Nephron (organoid): ENCODE data around the gene UNC5B.

Source experiments
- H3K27ac Mint-ChIP-seq, 3 experiments: 2 replicates each; pipeline ENCODE4 v1.8.0; 2020; ENCODE audit warnings: mixed read lengths in 3 of 3, mild to moderate bottlenecking in 2 of 3, moderate library complexity in 1 of 3
- H3K27me3 Mint-ChIP-seq: 2 replicates; pipeline ENCODE4 v1.8.0; 2021; ENCODE audit warnings: low read depth, mild to moderate bottlenecking, moderate library complexity, mixed read lengths
- H3K36me3 Mint-ChIP-seq: 2 replicates; pipeline ENCODE4 v1.8.0; 2020; ENCODE audit warnings: low read depth, mixed read lengths
- H3K4me1 Mint-ChIP-seq: 2 replicates; pipeline ENCODE4 v1.8.0; 2020; ENCODE audit warnings: mixed read lengths
- H3K4me3 Mint-ChIP-seq, 3 experiments: 2 replicates each; pipeline ENCODE4 v1.8.0; 2020; ENCODE audit warnings: mild to moderate bottlenecking in 3 of 3, mixed read lengths in 3 of 3, moderate library complexity in 2 of 3
- H3K9me3 Mint-ChIP-seq: 2 replicates; pipeline ENCODE4 v1.8.0; 2020; ENCODE audit warnings: mixed read lengths
- TF ChIP-seq, protein P1 (sequence below), 3 experiments: fragments of 200-600 bp; sonication (generic); IDR thresholded peaks; one replicate each; pipeline ENCODE4 v1.5.0; 2021; ENCODE audit warnings: antibody characterized with exemption in 3 of 3; ENCODE audit not compliant: unreplicated experiment in 3 of 3

Gene UNC5B

DNA sequence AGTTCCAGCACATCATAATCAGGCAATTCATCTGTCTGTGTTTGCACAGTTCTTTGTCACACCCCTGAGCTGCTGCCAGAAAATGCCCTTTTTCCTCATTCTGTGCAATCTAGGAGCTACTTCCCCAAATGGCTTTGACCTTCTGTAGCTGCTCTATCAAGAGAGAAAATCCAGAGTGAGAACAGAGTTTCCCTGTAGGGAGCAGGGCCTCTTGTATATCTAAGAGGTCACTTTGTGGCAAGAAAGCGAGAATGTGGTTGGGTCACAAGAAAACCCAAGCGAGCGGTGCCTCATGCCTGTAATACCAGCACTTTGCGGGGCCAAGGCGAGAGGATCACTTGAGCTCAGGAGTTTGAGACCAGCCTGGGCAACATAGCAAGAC lies 131.0 kb downstream of the UNC5B start:
- H3K36me3 Mint-ChIP-seq: no peaks in the 10 kb centered on the region
- peak overlapping the region in 2 of 3 experiments; percentile 54 to 61 for H3K27ac Mint-ChIP-seq
- no peaks in the 10 kb centered on the region for H3K9me3 Mint-ChIP-seq
- TF ChIP-seq, protein P1, sequence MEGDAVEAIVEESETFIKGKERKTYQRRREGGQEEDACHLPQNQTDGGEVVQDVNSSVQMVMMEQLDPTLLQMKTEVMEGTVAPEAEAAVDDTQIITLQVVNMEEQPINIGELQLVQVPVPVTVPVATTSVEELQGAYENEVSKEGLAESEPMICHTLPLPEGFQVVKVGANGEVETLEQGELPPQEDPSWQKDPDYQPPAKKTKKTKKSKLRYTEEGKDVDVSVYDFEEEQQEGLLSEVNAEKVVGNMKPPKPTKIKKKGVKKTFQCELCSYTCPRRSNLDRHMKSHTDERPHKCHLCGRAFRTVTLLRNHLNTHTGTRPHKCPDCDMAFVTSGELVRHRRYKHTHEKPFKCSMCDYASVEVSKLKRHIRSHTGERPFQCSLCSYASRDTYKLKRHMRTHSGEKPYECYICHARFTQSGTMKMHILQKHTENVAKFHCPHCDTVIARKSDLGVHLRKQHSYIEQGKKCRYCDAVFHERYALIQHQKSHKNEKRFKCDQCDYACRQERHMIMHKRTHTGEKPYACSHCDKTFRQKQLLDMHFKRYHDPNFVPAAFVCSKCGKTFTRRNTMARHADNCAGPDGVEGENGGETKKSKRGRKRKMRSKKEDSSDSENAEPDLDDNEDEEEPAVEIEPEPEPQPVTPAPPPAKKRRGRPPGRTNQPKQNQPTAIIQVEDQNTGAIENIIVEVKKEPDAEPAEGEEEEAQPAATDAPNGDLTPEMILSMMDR (IDR thresholded peaks at IDR 0.05; ENCODE audit: unreplicated experiment in 3 of 3): no peak
- H3K4me1 Mint-ChIP-seq: peaks cover 51% of the 10 kb centered on the region
- H3K27me3 Mint-ChIP-seq: no peaks in the 10 kb centered on the region
- H3K4me3 Mint-ChIP-seq: no peak overlapping the region

GRCh38 chr10:71344154-71344925 lies 132.0 kb downstream of the UNC5B start:
- TF ChIP-seq, protein P1 (IDR thresholded peaks at IDR 0.05; ENCODE audit: unreplicated experiment in 3 of 3): no peak
- H3K4me1 Mint-ChIP-seq: peaks cover 51% of the 10 kb centered on the region
- H3K27ac Mint-ChIP-seq: peak overlapping the region; percentile 72 to 93 (median 91)
- H3K4me3 Mint-ChIP-seq: peak overlapping the region in 1 of 3 experiments; percentile 0
- H3K9me3 Mint-ChIP-seq: no peaks in the 10 kb centered on the region
- no peaks in the 10 kb centered on the region for H3K36me3 Mint-ChIP-seq
- H3K27me3 Mint-ChIP-seq: no peaks in the 10 kb centered on the region

- H3K4me3 Mint-ChIP-seq: peak overlapping the region in 1 of 3 experiments; percentile 0
- H3K27ac Mint-ChIP-seq: peak overlapping the region; percentile 72 to 93 (median 91)
- no peaks in the 10 kb centered on the region for H3K36me3 Mint-ChIP-seq
- no peaks in the 10 kb centered on the region for H3K9me3 Mint-ChIP-seq
- H3K27me3 Mint-ChIP-seq: no peaks in the 10 kb centered on the region
- TF ChIP-seq, protein P1 (IDR thresholded peaks at IDR 0.05; ENCODE audit: unreplicated experiment in 3 of 3): no peak
- H3K4me1 Mint-ChIP-seq: peaks cover 51% of the 10 kb centered on the region
Measured at GRCh38 chr10:71344993-71345480, 132.7 kb downstream of the UNC5B start.

DNA sequence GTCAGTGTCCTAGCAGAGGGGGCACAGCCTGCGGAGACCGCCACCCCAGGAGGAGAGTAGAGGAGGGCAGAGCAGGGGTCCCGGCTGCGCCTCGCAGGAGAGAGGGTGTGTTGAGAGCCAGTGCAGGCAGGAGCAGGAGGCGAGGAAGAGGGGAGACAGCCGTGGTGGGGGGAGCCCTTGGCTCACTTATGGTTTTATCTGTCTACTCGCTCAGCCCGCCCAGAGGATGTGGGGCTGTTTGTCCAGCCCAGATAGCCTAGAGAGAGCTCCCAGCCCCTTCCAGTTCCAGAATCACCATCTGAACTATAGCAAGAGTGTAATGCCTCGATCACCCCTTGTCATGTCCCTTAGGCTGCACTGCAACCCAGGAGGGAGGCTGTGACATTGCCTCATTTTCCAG lies 133.3 kb downstream of the UNC5B start:
- H3K36me3 Mint-ChIP-seq: no peaks in the 10 kb centered on the region
- TF ChIP-seq, protein P1 (IDR thresholded peaks at IDR 0.05; ENCODE audit: unreplicated experiment in 3 of 3): no peak
- H3K27me3 Mint-ChIP-seq: peaks cover 4% of the 10 kb centered on the region
- H3K9me3 Mint-ChIP-seq: no peaks in the 10 kb centered on the region
- H3K4me3 Mint-ChIP-seq: no peak overlapping the region
- H3K4me1 Mint-ChIP-seq: peaks cover 51% of the 10 kb centered on the region
- H3K27ac Mint-ChIP-seq: peak overlapping the region; percentile 72 to 93 (median 91)

DNA sequence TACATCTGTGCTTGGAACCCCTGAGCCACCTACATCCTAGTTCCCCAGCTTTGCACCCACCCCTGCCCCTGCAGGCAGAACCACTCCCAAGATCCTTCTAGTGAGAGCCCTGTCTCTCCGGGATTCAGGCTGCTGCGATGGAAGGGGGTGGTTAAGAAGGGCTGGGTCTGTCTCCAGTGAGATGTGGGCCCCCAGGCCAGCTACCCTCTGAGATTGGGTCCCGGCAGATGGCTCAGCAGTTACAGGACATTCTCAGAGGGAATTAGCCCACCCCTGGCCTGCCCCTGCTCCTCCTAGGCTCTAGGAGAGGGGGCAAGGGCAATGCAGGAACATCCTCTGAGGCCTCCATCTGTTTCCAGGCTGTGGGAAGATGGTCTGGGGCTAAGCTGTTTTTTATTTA lies 134.4 kb downstream of the UNC5B start:
- Mint-ChIP-seq H3K27ac (no peak overlapping the region), H3K36me3 (no peaks in the 10 kb centered on the region), H3K4me1 (peaks cover 45% of the 10 kb centered on the region), H3K27me3 (peaks cover 4% of the 10 kb centered on the region), H3K9me3 (no peaks in the 10 kb centered on the region), H3K4me3 (no peak overlapping the region)
- TF ChIP-seq, protein P1 (IDR thresholded peaks at IDR 0.05; ENCODE audit: unreplicated experiment in 3 of 3): no peak
